Uterus (tissue), 2 donors: ENCODE results near the gene OR51M1.

Experiments used
- POLR2A ChIP-seq, 2 donors: fragments of 450-650 bp; IDR thresholded peaks; one replicate each; pipeline ENCODE4 v1.6.1; 2016; ENCODE audit warnings: antibody characterized with exemption in 2 of 2, mild to moderate bottlenecking in 1 of 2, moderate library complexity in 1 of 2
- TF ChIP-seq, protein P1 (sequence below), 4 experiments: fragments of 200-600 bp in 2 of 4; fragments of 450-650 bp in 2 of 4; sonication (generic) in 2 of 4; IDR thresholded peaks; one replicate each; pipeline ENCODE4 v1.5.1; 2016 to 2019; ENCODE audit warnings: antibody characterized with exemption in 4 of 4, mild to moderate bottlenecking in 2 of 4, moderate library complexity in 1 of 4

GRCh38 chr11:5345831-5346230 is 37.8 kb upstream of the OR51M1 start:
- TF ChIP-seq, protein P1, sequence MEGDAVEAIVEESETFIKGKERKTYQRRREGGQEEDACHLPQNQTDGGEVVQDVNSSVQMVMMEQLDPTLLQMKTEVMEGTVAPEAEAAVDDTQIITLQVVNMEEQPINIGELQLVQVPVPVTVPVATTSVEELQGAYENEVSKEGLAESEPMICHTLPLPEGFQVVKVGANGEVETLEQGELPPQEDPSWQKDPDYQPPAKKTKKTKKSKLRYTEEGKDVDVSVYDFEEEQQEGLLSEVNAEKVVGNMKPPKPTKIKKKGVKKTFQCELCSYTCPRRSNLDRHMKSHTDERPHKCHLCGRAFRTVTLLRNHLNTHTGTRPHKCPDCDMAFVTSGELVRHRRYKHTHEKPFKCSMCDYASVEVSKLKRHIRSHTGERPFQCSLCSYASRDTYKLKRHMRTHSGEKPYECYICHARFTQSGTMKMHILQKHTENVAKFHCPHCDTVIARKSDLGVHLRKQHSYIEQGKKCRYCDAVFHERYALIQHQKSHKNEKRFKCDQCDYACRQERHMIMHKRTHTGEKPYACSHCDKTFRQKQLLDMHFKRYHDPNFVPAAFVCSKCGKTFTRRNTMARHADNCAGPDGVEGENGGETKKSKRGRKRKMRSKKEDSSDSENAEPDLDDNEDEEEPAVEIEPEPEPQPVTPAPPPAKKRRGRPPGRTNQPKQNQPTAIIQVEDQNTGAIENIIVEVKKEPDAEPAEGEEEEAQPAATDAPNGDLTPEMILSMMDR (IDR thresholded peaks at IDR 0.05) = no peak
- TF ChIP-seq POLR2A (IDR thresholded peaks at IDR 0.05) = no peak
